Tongue (tissue), 2 donors: ENCODE measurements around the gene GABBR2. TPM values are rescaled to one million over a fixed set of nuclear protein-coding genes. Genes with fewer than 3 reads are reported as not detected.

Source experiments
- DNase-seq: peaks from one replicate; pipeline ENCODE4 v3.0.0-alpha.2; 2015
- total RNA-seq: library from RNA; depleted of rRNA; stranded (reverse); fragments of >200 nt; gene quantifications from one replicate; pipeline ENCODE4 v1.2.3, GENCODE V29; 2014

Gene GABBR2
- total RNA-seq, 1 donor from 2014 or later: 0.41 TPM

- no peak for DNase-seq
Observed at GRCh38 chr9:98341157-98342097, 367.3 kb downstream of the GABBR2 start.

DNA sequence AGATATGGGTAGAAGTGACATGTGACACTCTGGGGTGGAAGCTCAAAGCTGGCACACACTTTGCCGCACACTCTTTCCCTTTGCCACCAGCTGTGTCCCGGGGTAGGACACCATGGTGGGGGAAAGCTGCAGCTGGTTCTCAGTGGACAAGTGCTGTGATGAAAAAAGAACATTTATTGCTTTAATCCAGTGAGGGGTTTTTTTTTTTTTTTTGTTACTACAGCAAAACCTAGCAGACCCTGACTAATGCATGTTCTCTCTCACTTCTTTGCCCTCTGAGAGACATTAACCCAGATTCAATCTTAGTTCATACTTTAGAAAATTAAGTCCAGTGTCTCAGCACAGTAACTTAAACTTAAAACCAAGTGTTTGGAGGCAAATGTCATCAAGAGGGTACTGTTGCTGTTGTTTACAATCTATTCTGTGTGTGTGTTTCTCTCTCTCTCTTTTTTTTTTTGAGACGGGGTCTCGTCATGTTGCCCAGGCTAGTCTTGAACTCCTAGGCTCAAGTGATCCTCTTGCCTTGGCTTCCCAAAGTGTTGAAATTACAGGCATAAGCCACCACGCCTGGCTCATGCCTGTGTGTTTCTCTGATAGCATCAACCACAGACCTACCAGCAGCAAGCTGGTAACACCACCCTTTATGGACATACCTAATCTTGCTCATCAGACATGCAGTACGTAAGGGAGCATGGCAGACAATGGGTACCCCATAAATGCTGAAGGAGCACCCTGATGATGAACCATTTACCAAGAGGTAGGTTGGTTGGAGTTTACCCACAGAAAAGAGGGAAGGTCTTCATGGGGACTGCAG, 368.5 kb downstream of the GABBR2 start:
- DNase-seq: no peak

GRCh38 chr9:98335661-98336060, 373.1 kb downstream of the GABBR2 start:
- no peak for DNase-seq

- DNase-seq: no peak
Observed at GRCh38 chr9:98334796-98335195, 373.9 kb downstream of the GABBR2 start.

- DNase-seq: no peak
Observed at GRCh38 chr9:98333703-98334582, 374.8 kb downstream of the GABBR2 start.

- DNase-seq: no peak
Observed at GRCh38 chr9:98332405-98332831, 376.3 kb downstream of the GABBR2 start.

DNA sequence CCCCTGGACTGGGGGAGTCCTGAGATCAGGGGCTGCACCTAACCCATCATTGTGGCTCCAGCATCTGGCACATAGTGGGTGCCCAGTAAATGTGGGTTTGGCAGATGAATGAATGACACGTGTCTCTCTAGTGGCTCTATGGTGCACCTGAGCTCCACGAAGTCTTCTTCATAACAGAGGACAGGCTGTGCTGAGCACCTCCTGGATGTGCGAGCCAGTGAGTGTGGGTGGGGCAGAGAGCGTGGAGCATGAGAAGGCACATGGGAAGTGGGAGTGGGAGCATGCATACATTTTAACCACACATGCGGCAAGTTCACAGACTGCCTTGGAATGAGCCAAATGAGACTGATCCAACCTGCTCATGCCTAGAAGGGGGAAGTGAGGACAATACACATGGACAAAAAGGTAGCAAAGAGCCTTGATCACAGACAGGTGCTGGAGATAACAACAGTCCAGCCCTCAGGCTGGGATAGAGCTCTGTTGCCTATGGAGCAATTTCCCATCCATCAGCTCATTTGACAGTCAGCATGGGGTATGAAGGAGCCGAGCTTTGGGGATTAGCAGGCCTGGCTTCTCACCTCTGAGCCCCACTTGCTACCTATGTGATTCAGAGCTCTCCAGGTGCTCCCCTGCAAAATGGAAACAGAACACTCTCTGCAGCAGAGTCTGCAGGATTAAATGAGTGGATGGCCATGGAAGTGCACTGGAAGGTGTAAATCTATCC, 377.0 kb downstream of the GABBR2 start:
- DNase-seq: no peak

GRCh38 chr9:98330831-98331230, 377.9 kb downstream of the GABBR2 start:
- DNase-seq: no peak

DNA sequence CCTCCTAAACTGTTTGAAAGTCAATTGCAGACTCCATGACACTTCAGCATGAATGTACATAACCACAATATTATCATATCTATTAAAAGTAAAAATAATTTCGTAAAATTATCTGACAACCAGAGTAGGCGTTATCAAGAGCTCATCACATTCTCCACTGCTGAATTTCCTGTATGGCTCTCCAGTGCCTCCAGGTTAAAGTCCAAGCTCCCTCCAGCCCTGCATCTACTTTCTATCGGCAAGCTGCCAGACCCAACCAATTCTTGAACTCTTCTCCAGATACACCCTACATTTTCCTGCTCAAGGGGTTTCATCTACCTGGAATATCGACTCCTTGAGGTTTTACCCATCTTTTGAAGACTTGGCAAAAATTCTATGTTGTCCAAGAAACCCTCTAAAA, 378.8 kb downstream of the GABBR2 start:
- no peak for DNase-seq

- DNase-seq: no peak
Observed at GRCh38 chr9:98329281-98329680, 379.5 kb downstream of the GABBR2 start.

GRCh38 chr9:98328770-98329169, 380.0 kb downstream of the GABBR2 start:
- no peak for DNase-seq

- DNase-seq: no peak
Observed at GRCh38 chr9:98328141-98328540, 380.6 kb downstream of the GABBR2 start.

DNA sequence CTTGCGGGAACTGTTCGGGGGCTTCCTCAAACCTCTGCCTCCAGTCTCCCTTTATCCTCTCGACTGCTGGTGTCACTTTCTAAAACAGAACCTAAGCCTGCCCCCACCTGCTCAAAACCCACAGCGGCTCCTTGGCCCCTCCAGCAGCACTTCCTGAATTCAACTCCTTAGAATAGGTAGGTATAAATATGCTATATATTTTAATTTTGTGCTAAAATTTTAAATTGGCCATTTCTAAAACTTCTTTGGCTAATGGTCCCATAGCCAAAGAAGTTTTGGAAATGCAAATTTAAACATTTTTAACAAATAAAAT, 381.5 kb downstream of the GABBR2 start:
- DNase-seq: no peak

DNA sequence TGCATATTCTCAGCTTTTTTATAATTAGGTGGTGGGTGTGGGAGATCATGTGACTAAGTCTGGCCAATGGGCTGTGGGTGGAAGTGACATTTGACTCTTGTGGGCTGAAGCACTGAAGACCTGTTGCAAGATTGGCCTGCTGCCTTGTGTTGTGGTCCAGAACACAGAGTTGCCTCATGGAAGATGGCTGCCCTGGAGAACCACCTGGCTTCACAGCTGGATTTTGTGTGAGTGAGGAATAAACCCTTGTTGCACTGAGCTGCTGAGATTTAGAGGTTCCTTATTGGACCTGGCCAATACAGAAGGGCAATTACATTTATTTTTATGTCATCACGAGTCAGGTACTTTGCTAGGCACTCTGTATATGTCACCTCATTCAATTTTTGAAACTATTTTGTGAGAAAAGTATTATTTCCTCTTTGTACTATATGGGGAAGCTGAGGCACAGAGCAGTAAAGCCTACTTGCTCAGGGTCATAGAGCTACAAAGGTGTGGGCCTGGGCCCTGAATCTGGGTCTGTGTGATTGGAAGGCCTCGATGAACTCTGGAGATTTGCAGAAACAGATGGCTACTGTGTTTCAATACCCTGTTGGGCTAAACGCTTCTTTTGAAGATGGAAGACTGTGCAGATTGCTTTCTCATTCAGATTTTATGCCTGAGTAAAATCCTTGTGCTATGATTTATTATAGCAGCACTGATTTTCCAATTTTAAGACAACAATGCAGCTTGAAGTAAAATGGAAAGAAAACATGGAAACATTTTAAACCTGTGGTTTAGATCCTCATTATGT, 382.1 kb downstream of the GABBR2 start:
- DNase-seq: no peak

DNA sequence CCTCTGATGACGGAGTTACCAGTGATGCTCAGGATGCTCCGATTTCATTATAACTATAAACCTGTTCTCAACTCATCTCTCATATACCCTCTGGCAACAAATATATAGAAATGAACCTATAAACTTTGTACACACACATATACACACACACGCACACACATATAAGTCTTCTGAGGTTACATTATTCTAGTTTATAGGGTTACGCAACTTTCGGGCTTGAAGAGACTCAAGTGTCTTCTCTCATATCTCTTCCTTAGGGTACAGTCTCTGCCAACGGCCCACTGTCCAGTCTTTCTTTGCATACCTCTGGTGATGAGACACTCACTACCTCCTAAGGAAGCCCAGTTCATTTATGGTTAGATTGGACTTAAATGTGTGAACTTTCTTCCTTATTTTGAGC, 383.9 kb downstream of the GABBR2 start:
- no peak for DNase-seq

DNA sequence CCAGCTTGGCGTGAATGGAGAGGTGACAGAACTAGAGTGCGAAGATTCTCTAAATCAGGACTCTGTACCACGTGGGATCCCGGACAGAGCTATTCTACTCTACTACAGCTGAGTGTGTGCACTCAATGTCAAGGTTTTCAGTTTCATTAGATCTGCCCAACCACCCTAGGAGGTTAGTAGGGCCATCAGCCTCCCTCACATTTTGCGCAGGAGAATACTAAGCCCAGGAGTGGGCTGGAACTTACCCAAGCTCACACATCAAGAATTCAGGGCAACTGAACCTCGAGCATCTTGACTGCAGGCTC, 385.0 kb downstream of the GABBR2 start:
- DNase-seq: no peak

- no peak for DNase-seq
Observed at GRCh38 chr9:98323051-98323830, 385.5 kb downstream of the GABBR2 start.

DNA sequence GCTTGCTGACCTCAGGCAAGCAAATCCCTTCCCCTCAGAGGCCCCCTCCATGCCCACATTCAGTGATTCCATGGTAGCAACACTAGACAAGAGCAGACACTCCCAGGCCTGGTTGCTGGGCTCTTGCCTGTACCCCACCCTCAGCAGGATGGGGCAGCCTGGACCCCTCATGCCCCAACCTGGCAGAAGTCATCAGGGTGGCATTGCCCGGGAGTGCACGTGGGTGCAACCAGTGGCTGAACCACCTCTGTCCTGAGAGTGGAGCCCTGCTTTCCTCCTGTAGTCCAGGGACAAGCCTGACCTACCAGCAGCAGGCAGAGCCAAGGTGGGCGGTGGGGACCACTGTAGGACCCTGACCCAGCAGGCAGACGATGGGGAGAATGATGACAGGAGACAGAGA, 387.5 kb downstream of the GABBR2 start:
- no peak for DNase-seq

DNA sequence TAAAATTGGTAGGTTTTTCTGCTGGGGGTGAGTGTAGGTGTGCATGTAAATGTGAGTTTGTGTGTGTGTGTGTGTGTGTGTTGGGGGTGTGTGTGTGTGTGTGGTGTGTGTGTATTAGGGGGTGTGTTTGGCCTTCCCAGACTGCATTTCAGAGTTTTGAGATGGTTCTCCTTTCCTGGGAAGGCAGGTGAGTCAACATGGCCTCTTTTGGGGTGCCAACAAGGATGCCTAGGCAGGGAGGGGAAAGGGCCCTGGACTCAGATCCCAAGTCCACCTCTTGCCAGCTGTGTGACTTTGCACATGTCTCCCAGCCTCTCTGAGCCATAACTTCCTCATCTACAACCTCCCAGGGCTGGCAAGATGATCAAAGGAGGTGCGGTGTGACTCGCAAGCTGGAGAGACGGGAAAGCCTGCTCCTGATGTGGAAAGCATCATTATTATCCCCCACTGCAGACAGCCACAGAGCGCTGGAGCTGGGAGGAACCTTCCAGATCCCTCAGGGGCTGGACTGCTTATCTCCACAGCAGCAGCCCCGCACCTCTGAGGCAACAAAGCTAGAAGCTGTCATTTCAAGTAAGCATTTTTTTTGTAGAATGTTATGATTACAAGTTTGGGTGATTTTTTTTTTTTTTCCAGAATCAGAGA, 389.8 kb downstream of the GABBR2 start:
- no peak for DNase-seq
